ENCODE results near the gene ZNF548.

The ZNF548 gene

DNA sequence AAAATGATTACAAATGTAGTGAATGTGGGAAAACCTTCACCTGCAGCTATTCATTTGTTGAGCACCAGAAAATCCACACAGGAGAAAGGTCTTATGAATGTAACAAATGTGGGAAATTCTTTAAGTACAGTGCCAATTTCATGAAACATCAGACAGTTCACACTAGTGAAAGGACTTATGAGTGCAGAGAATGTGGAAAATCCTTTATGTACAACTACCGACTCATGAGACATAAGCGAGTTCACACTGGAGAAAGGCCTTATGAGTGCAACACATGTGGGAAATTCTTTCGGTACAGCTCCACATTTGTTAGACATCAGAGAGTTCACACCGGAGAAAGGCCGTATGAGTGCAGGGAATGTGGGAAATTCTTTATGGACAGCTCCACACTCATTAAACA is 9.2 kb downstream of the ZNF548 start:
- no peak for DNase-seq (ENCODE audit: low read depth)

DNA sequence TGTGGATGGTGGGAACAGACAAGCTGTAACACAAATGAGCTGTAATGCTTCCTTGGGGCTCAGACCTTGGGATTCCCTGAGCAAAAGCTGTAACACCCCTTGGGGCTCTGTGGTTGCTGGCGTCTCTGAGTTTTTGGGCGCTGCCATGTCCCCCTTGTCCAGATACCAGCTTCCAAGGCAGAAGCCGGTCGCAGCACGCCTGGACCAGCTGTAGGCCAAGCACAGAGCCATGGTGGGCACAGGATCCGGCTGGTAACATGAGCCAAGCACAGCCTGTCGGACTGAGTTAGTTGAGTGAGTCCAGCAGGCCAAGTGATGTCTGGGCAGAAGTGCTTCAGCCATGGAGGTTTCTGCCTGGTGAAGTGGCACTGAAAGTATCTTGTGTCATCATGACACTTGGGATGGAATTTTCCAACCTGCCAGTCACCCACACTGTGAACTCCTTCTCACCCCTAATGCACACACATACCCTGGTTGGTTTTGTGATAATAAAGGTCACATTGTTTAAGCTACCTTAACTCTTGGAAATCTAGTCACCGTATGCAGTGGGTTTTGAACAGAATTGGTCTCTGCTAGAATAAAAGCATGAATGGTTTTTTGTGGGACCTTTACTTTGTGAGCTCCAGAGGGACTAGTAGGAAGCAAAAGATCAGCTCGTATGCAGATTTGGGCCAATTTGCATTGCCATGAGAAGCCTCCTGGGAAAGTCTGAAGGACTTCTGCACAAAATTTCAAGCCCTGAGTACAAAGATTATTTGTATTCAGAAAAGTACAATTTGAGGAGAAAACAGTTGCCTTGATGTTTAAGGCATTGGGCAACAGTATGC is 14.3 kb downstream of the ZNF548 start:
- DNase-seq (ENCODE audit: low read depth): no peak

GRCh38 chr19:57406516-57407123 is 17.0 kb downstream of the ZNF548 start:
- DNase-seq (ENCODE audit: low read depth): no peak

- peak; percentile 79 for DNase-seq (ENCODE audit: low read depth)
These were observed 21.4 kb downstream of the ZNF548 start, which contains the start of gene ZNF17 for GRCh38 chr19:57410877-57411671. ZNF17 (plus strand) TSS chr19:57411161; CDS start chr19:57413616, 2,455 bp downstream.

DNA sequence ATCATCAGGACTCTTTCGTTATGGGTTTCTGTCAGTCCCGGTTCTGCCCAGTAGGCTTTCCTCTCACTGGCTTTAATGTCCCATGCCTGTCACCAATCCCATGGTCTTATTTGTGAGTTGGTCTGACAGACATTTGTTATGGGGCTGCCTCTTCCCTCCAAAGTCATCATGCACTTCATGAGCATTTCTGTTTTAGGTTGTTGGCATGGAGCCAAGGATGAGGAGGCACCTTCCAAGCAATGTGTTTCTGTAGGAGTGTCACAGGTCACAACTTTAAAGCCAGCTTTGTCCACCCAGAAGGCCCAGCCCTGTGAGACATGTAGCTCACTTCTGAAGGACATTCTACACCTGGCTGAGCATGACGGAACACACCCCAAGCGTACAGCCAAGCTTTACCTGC is 29.8 kb downstream of the ZNF548 start:
- no peak for DNase-seq (ENCODE audit: low read depth)

DNA sequence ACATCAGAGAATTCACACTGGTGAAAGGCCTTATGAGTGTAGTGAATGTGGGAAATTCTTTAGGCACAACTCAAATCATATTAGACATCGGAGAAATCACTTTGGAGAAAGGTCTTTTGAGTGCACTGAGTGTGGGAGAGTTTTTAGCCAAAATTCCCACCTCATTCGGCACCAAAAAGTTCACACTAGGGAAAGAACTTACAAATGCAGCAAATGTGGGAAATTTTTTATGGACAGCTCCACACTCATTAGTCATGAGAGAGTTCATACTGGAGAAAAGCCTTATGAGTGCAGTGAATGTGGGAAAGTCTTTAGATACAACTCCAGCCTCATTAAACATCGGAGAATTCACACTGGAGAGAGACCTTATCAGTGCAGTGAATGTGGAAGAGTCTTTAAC is 31.4 kb downstream of the ZNF548 start:
- DNase-seq (ENCODE audit: low read depth): no peak

DNA sequence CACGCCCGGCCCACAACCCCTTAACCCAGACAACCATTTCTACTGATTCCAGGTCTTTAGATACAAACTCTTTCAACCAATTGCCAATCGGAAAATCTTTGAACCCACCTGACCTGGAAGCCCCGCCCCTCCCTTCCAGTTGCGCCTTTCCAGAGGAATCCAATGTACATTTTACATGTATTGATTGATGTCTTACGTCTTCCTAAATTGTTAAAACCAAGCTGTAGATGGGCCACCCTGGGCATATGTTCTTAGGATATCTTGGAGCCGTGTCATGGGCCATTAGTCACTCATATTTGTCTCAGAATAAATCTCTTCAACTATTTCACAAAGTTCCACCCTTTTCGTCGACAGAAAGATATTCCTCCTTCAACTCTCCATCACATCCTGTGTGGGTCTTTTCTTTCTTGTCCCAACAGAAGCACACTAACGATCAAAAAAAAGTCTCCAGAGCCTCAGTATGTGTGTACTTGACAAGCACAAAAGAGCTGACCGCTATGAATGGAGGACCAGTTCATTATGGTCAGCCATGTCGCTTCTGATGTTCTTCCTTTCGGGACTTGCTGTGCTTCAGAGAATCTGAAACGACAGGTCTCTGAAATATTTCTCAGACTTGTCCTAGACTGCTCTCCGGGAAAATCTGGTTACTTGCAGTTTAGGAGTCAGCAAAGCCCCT is 44.9 kb downstream of the ZNF548 start:
- no peak for DNase-seq (ENCODE audit: low read depth)

DNA sequence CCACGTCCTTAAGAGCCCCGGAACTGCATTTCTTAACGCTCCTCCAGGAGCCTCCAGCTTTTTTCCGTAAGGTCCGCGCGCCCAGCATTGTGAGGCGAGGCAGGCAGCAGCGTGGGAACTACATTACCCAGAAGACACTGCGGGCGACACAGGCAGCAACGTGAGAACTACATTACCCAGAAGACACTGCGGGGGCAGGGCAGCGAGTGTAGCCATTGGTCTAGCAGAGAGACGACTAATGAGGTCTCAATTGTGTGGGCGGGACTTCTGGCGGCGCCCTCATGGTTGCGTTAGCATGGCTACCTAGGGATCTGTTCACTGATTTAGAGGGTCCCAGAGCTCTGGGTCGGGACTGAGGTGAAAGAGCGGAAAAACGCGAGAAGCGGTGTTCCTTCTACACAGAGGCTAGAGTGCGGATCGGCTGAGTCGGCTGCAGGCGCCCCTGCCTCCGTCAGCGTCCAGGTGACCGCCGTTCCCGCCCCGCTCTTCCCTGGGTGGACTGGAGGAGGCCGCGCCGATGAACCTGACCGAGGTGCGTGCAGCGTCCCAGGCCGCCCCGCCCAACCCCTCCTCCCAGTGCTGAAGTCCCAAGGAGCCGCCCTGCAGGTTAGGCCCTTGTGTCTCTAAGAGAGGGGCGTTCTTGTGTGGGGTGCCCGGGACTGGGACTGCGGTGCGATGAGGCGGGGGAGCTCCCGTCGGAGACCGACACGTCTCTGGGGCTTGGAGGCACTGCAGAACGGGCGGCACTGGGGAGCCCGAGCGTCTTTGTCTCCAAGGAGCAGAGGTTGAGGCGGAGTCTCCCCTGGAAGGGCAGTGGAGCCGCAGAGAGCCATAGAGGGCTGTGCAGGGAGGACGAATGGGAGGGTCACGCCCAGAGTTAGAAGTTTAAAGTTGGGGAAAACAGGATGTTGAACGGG is 45.7 kb downstream of the ZNF548 start, which contains the start of gene ZNF749:
Gene ZNF749, plus strand, starts transcription at position 264 of the 917 bp plus-strand sequence. Its CDS starts 254 bp downstream, at position 518.
- peak; percentile 94 for DNase-seq (ENCODE audit: low read depth)

- DNase-seq (ENCODE audit: low read depth): no peak
These were observed 46.8 kb downstream of the ZNF548 start for GRCh38 chr19:57436417-57436816.

GRCh38 chr19:57437931-57438330 is 48.3 kb downstream of the ZNF548 start:
- DNase-seq (ENCODE audit: low read depth): no peak

GRCh38 chr19:57438925-57439324 is 49.3 kb downstream of the ZNF548 start:
- no peak for DNase-seq (ENCODE audit: low read depth)

- no peak for DNase-seq (ENCODE audit: low read depth)
These were observed 52.5 kb downstream of the ZNF548 start for GRCh38 chr19:57441979-57442752.

DNA sequence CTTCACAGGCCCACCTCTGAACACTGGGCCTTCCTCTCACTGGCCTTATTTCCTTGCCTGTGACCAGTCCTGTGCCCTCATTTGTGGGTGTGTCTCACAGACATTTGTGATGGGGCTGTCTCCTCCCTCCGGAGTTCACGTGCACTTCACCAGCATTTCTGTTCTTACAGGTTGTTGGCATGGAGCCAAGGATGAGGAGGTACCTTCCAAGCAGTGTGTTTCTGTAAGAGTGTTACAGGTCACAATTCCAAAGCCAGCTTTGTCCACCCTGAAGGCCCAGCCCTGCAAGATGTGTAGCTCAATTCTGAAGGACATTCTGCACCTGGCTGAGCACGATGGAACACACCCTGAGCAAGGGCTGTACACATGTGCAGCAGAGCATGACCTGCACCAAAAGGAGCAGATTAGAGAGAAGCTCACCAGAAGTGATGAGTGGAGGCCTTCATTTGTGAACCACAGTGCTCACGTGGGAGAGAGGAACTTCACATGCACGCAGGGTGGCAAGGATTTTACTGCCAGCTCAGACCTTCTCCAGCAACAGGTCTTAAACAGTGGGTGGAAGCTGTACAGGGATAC is 53.6 kb downstream of the ZNF548 start:
- DNase-seq (ENCODE audit: low read depth): no peak

- no peak for DNase-seq (ENCODE audit: low read depth)
These were observed 62.7 kb downstream of the ZNF548 start for GRCh38 chr19:57452307-57452706.

All from GM04504 (cell line).